Astrocyte of the cerebellum (primary cell): ENCODE data around the gene PROM1.
A peak's percentile ranks its signal among the peaks of the same experiment; 100 is the strongest.

Experiments used
- DNase-seq: peaks from one replicate; pipeline ENCODE4 v3.0.0-alpha.2; 2011; ENCODE audit warnings: low read depth
- H3K4me3 ChIP-seq: 2 replicates; pipeline ENCODE4 v1.5.1; 2011; ENCODE audit warnings: mild to moderate bottlenecking, low read depth, low read length, moderate library complexity
- CTCF ChIP-seq: IDR thresholded peaks from 2 replicates; pipeline ENCODE4 v1.5.1; 2012; ENCODE audit warnings: low read length, low read depth, moderate library complexity, mild to moderate bottlenecking; ENCODE audit errors: missing control alignments
- in situ Hi-C: cut with HindIII; loops from 2 replicates; pipeline ENCODE4 v1.10.0; 2017; ENCODE audit warnings: low sequenced_read_pairs

Gene PROM1

GRCh38 chr4:15958562-15958961 is 125.3 kb downstream of the PROM1 start:
- TF ChIP-seq CTCF = no peak
- no peak overlapping the region for H3K4me3 ChIP-seq
- in situ Hi-C loops = no loop called here
- no peak for DNase-seq

GRCh38 chr4:15956179-15956850 is 127.5 kb downstream of the PROM1 start:
- DNase-seq = peak; percentile 20
- H3K4me3 ChIP-seq = no peak overlapping the region
- peak; percentile 93 for TF ChIP-seq CTCF
- in situ Hi-C loops = no loop called here

GRCh38 chr4:15955670-15956069 is 128.2 kb downstream of the PROM1 start:
- in situ Hi-C loops = no loop called here
- TF ChIP-seq CTCF = peak; percentile 54
- DNase-seq = no peak
- no peak overlapping the region for H3K4me3 ChIP-seq

- DNase-seq = no peak
- no peak for TF ChIP-seq CTCF
- H3K4me3 ChIP-seq = no peak overlapping the region
- in situ Hi-C loops = no loop called here
Observed at GRCh38 chr4:15953625-15954024, 130.2 kb downstream of the PROM1 start.

GRCh38 chr4:15951781-15952180 is 132.0 kb downstream of the PROM1 start:
- no peak for DNase-seq
- in situ Hi-C loops = no loop called here
- no peak overlapping the region for H3K4me3 ChIP-seq
- TF ChIP-seq CTCF = no peak

GRCh38 chr4:15948826-15949225 is 135.0 kb downstream of the PROM1 start:
- no peak overlapping the region for H3K4me3 ChIP-seq
- no peak for TF ChIP-seq CTCF
- in situ Hi-C loops = no loop called here
- no peak for DNase-seq
